DND-41 (cell line): ENCODE results near the gene KRT84.
"Not testable (repeated sequence)": the region's sequence is repeated elsewhere in the genome, so short reads cannot be mapped to it uniquely, and the experiment has no call there.

Experiments
- ATAC-seq: fragments of 200-7000 bp; cut with Tn5 transposase; 3 replicates; pipeline ENCODE4 v1.9.1; 2021; ENCODE audit warnings: low read depth; ENCODE audit not compliant: insufficient read depth
- DNase-seq: peaks from one replicate; pipeline ENCODE4 v3.0.0-alpha.2; 2020
- H2AFZ ChIP-seq: 2 replicates; pipeline ENCODE4 v1.6.0; 2012; ENCODE audit warnings: low read depth, low read length
- H3K27ac ChIP-seq: 2 replicates; pipeline ENCODE4 v1.5.1; 2012; ENCODE audit warnings: low read length, inconsistent platforms
- H3K27me3 ChIP-seq: fragments of 200-600 bp; sonication (generic); 2 replicates; pipeline ENCODE4 v1.6.0; 2012; ENCODE audit warnings: low read length, mild to moderate bottlenecking, inconsistent platforms; ENCODE audit not compliant: insufficient read depth, poor library complexity
- H3K36me3 ChIP-seq: 2 replicates; pipeline ENCODE4 v1.5.1; 2012; ENCODE audit warnings: low read length, inconsistent platforms; ENCODE audit not compliant: insufficient read depth
- H3K4me1 ChIP-seq: 2 replicates; pipeline ENCODE4 v1.5.1; 2012; ENCODE audit warnings: mild to moderate bottlenecking, low read length; ENCODE audit not compliant: insufficient read depth
- H3K4me2 ChIP-seq: 2 replicates; pipeline ENCODE4 v1.6.0; 2012; ENCODE audit warnings: mild to moderate bottlenecking, moderate library complexity, low read length, inconsistent platforms; ENCODE audit not compliant: insufficient read depth
- H3K4me3 ChIP-seq, 2 experiments: fragments of 200-600 bp in 1 of 2; shearing (Covaris generic) in 1 of 2; 2 replicates each; pipeline ENCODE4 v1.5.1; 2012 to 2016; ENCODE audit warnings: inconsistent platforms in 2 of 2, low read length in 2 of 2, mild to moderate bottlenecking in 2 of 2, low read depth in 1 of 2, moderate library complexity in 1 of 2
- H3K79me2 ChIP-seq: 2 replicates; pipeline ENCODE4 v1.6.0; 2012; ENCODE audit warnings: low read length, inconsistent platforms; ENCODE audit not compliant: insufficient read depth
- H3K9ac ChIP-seq: 2 replicates; pipeline ENCODE4 v1.6.0; 2012; ENCODE audit warnings: low read depth, mild to moderate bottlenecking, inconsistent platforms, low read length, moderate library complexity
- H3K9me3 ChIP-seq: 2 replicates; pipeline ENCODE4 v1.5.1; 2012; ENCODE audit warnings: low read length, moderate library complexity, mild to moderate bottlenecking, inconsistent platforms; ENCODE audit not compliant: insufficient read depth, severe bottlenecking
- H4K20me1 ChIP-seq: 2 replicates; pipeline ENCODE4 v1.6.0; 2012; ENCODE audit warnings: low read length; ENCODE audit not compliant: insufficient read depth
- CTCF ChIP-seq: IDR thresholded peaks from 2 replicates; pipeline ENCODE4 v1.5.1; 2012; ENCODE audit warnings: borderline replicate concordance, low read length, moderate library complexity, mild to moderate bottlenecking; ENCODE audit not compliant: poor library complexity, severe bottlenecking; ENCODE audit errors: extremely low read depth
- EZH2 ChIP-seq: IDR thresholded peaks from 3 replicates; pipeline ENCODE4 v1.6.1; 2012; ENCODE audit warnings: borderline replicate concordance, low read depth, mild to moderate bottlenecking, moderate library complexity, low read length, inconsistent platforms; ENCODE audit not compliant: severe bottlenecking

The KRT84 gene

GRCh38 chr12:52413202-52413601 is 27.8 kb upstream of the KRT84 start:
- TF ChIP-seq EZH2: no peak

GRCh38 chr12:52411815-52412214 is 26.4 kb upstream of the KRT84 start:
- TF ChIP-seq EZH2: no peak
- no peak for TF ChIP-seq CTCF
- H3K79me2 ChIP-seq: no peaks in the 10 kb centered on the region
- no peak overlapping the region for H3K4me3 ChIP-seq
- ATAC-seq (no peak), DNase-seq (no peak)
- no peaks in the 10 kb centered on the region for H3K9me3 ChIP-seq
- H3K27me3 ChIP-seq: peaks cover 3% of the 10 kb centered on the region
- no peak overlapping the region for H3K4me2 ChIP-seq
- no peak overlapping the region for H3K27ac ChIP-seq
- H3K36me3 ChIP-seq: no peaks in the 10 kb centered on the region
- no peak overlapping the region for H3K9ac ChIP-seq
- no peak overlapping the region for H2AFZ ChIP-seq
- H3K4me1 ChIP-seq: no peaks in the 10 kb centered on the region
- no peaks in the 10 kb centered on the region for H4K20me1 ChIP-seq

More at GRCh38 chr12:52413202-52413601, 27.8 kb upstream of the KRT84 start:
- Histone ChIP-seq H3K4me3 (no peak overlapping the region), H3K4me1 (no peaks in the 10 kb centered on the region), H4K20me1 (no peaks in the 10 kb centered on the region), H3K27ac (no peak overlapping the region), H3K27me3 (peaks cover 9% of the 10 kb centered on the region), H2AFZ (no peak overlapping the region), H3K9ac (no peak overlapping the region), H3K9me3 (no peaks in the 10 kb centered on the region), H3K79me2 (no peaks in the 10 kb centered on the region), H3K4me2 (no peak overlapping the region), H3K36me3 (no peaks in the 10 kb centered on the region)
- no peak for ATAC-seq
- DNase-seq: no peak

- H4K20me1 ChIP-seq, H2AFZ ChIP-seq, H3K4me3 ChIP-seq, ATAC-seq, DNase-seq, H3K9me3 ChIP-seq, H3K27ac ChIP-seq, H3K27me3 ChIP-seq, H3K79me2 ChIP-seq, H3K9ac ChIP-seq, H3K36me3 ChIP-seq, H3K4me2 ChIP-seq, H3K4me1 ChIP-seq: not testable (repeated sequence)
Observed at GRCh38 chr12:52410589-52411248, 25.3 kb upstream of the KRT84 start.

GRCh38 chr12:52407918-52408317 is 22.5 kb upstream of the KRT84 start:
- H3K4me1 ChIP-seq: no peaks in the 10 kb centered on the region
- H3K27ac ChIP-seq: no peak overlapping the region
- ATAC-seq (no peak), DNase-seq (no peak)
- H3K9me3 ChIP-seq: no peaks in the 10 kb centered on the region
- H2AFZ ChIP-seq: no peak overlapping the region
- H4K20me1 ChIP-seq: peaks cover 4% of the 10 kb centered on the region; the same call in 1 of the 2 replicates
- no peak overlapping the region for H3K9ac ChIP-seq
- no peak for TF ChIP-seq EZH2
- H3K4me2 ChIP-seq: no peak overlapping the region
- no peak overlapping the region for H3K4me3 ChIP-seq
- no peaks in the 10 kb centered on the region for H3K79me2 ChIP-seq
- peaks cover 6% of the 10 kb centered on the region for H3K27me3 ChIP-seq
- H3K36me3 ChIP-seq: no peaks in the 10 kb centered on the region

- Histone ChIP-seq H2AFZ (no peak within 1 kb of the TSS), H3K9ac (no peak within 1 kb of the TSS), H3K4me3 (no peak within 1 kb of the TSS), H4K20me1 (peaks cover 4% of the 10 kb centered on the region; the same call in 1 of the 2 replicates), H3K27me3 (peaks cover 6% of the 10 kb centered on the region), H3K79me2 (no peaks in the 10 kb centered on the region), H3K27ac (no peak within 1 kb of the TSS), H3K4me1 (no peaks in the 10 kb centered on the region), H3K4me2 (no peak within 1 kb of the TSS), H3K36me3 (no peaks in the 10 kb centered on the region), H3K9me3 (no peaks in the 10 kb centered on the region)
- no peak for ATAC-seq
- TF ChIP-seq EZH2 (no peak), CTCF (no peak)
- no peak for DNase-seq
Observed at GRCh38 chr12:52405922-52406385, 20.5 kb upstream of the KRT84 start, which contains the start of gene KRT82. KRT82 (minus strand) TSS chr12:52406335; CDS start chr12:52406277, 58 bp downstream.
